Measurements from ENCODE around the gene MAPK8. TPM values are rescaled to one million over a fixed set of nuclear protein-coding genes. Genes with fewer than 3 reads are reported as not detected.

Gene MAPK8
- total and polyA plus RNA-seq, 9 of the 15 experiments (the other 6 are each of a cell fraction or from before 2014, with no cell fraction given): 6.4 to 159 (median 71.0) TPM

- TF ChIP-seq CTCF (IDR thresholded peaks at IDR 0.05 in 2 of 3, conservative IDR thresholded peaks at IDR 0.05 in 1 of 3; ENCODE audit: insufficient read depth in 2 of 3, low read depth in 1 of 3, low read length in 3 of 3) (peak in 1 of 3 experiments; percentile 9; a peak in 1 of 6 replicates), TARDBP (IDR thresholded peaks at IDR 0.05) (0 out of 2 replicates have a peak, but pooled peaks have one; percentile 65), ZNF24 (IDR thresholded peaks at IDR 0.05) (peak; percentile 78), TAF9B (IDR thresholded peaks at IDR 0.05; ENCODE audit: partially characterized antibody) (peak; percentile 89), ZBTB12 (CRISPR knock-in tag; IDR thresholded peaks at IDR 0.05) (peak; percentile 62), ZNF778 (CRISPR knock-in tag; IDR thresholded peaks at IDR 0.05) (no peak), NONO (IDR thresholded peaks at IDR 0.05; ENCODE audit: low read depth in 2 of 2, low read length in 1 of 2) (peak in 1 of 2 experiments; percentile 83; a peak in 1 of 4 replicates), NR2C2 (CRISPR knock-in tag; IDR thresholded peaks at IDR 0.05) (peak; percentile 86; the same call in 1 of the 2 replicates), NR2C2 (tag; IDR thresholded peaks at IDR 0.05) (peak; percentile 95), MTA1 (IDR thresholded peaks at IDR 0.05; ENCODE audit: borderline replicate concordance) (peak; percentile 77; the same call in 1 of the 2 replicates), E2F1 (CRISPR knock-in tag; IDR thresholded peaks at IDR 0.05) (no peak), RBM25 (IDR thresholded peaks at IDR 0.05; ENCODE audit: low read depth, low read length, severe bottlenecking) (no peak), KLF16 (IDR thresholded peaks at IDR 0.05) (peak; percentile 95), ZNF696 (CRISPR knock-in tag; conservative IDR thresholded peaks at IDR 0.05) (no peak), FOXJ2 (tag; IDR thresholded peaks at IDR 0.05) (peak; percentile 55; the same call in 1 of the 2 replicates), L3MBTL2 (IDR thresholded peaks at IDR 0.05) (peak; percentile 65), NELFE (IDR thresholded peaks at IDR 0.05; ENCODE audit: insufficient read depth, insufficient read length) (no peak), SMARCA4 (IDR thresholded peaks at IDR 0.05) (peak; percentile 97), ARNT (IDR thresholded peaks at IDR 0.05) (peak; percentile 88 to 95), TEAD4 (IDR thresholded peaks at IDR 0.05; ENCODE audit: low read length) (peak; percentile 95), TEAD4 (CRISPR knock-in tag; IDR thresholded peaks at IDR 0.05; ENCODE audit: borderline replicate concordance) (no peak), ZNF436 (CRISPR knock-in tag; IDR thresholded peaks at IDR 0.05) (no peak), CXXC5 (CRISPR knock-in tag; IDR thresholded peaks at IDR 0.05) (peak; percentile 97), TCF7 (IDR thresholded peaks at IDR 0.05; ENCODE audit: borderline replicate concordance) (peak; percentile 98), DDX20 (tag; IDR thresholded peaks at IDR 0.05; ENCODE audit: low read depth) (no peak), SMAD3 (CRISPR knock-in tag; conservative IDR thresholded peaks at IDR 0.05) (peak; percentile 92), ETV1 (tag; conservative IDR thresholded peaks at IDR 0.05; ENCODE audit: low read depth) (peak; percentile 99)
These were observed 163.8 kb downstream of the MAPK8 start (continued) for GRCh38 chr10:48470115-48470892.

Measured in K562 (cell line).